ENCODE data around the gene LCE7A.

LCE7A gene

DNA sequence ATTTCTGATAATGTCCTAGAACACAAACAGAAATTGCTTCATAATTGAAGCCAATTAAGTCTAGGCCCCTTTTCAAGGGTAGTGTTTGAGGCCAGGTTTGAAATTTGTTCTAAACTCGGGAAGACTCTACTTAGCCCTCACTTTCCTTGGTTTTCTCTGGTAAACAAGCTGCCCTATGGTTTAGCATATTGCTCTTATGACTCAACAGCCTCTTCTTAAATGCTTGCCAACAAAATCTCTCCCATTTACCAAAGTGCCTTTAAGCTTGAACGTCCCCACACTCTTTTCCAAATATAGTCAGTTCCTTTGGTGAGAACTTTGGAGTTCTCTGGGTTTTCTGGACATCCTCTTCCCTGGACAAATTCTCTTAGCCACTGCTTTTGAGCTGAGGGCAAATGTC, 22.9 kb upstream of the LCE7A start:
- DNase-seq = no peak
- ChIA-PET CTCF (no interaction called here), POLR2A (no interaction called here)
- H3K4me1 ChIP-seq (ENCODE audit: control extremely low read depth in 1 of 4, control insufficient read depth in 4 of 4, insufficient read depth in 4 of 4, low read length in 3 of 4) = no peaks in the 10 kb centered on the region
- H3K36me3 ChIP-seq (ENCODE audit: control insufficient read depth in 4 of 4, insufficient read depth in 4 of 4, low read length in 3 of 4) = no peaks in the 10 kb centered on the region
- H3K27me3 ChIP-seq (replicated peaks in 2 of 5; ENCODE audit: control insufficient read depth in 4 of 5, insufficient read depth in 5 of 5, low read length in 4 of 5) = peaks cover 0 to 3% (median 2%) of the 10 kb centered on the region in 5 experiments
- H3K9me3 ChIP-seq (ENCODE audit: control extremely low read depth in 1 of 5, control insufficient read depth in 4 of 5, insufficient read depth in 2 of 5, low read depth in 1 of 5, low read length in 4 of 5) = no peaks in the 10 kb centered on the region
- 73% methylated on average over 2 of the region's 2 CpGs for WGBS (ENCODE audit: insufficient coverage)
- H3K27ac ChIP-seq (ENCODE audit: insufficient read depth in 1 of 2, low read depth in 1 of 2, low read length in 2 of 2, poor library complexity in 1 of 2, severe bottlenecking in 2 of 2) = no peak overlapping the region
- H3K4me3 ChIP-seq (ENCODE audit: control insufficient read depth in 1 of 7, extremely low read depth in 1 of 7, insufficient read depth in 4 of 7, low read depth in 2 of 7, low read length in 6 of 7) = no peak overlapping the region

DNA sequence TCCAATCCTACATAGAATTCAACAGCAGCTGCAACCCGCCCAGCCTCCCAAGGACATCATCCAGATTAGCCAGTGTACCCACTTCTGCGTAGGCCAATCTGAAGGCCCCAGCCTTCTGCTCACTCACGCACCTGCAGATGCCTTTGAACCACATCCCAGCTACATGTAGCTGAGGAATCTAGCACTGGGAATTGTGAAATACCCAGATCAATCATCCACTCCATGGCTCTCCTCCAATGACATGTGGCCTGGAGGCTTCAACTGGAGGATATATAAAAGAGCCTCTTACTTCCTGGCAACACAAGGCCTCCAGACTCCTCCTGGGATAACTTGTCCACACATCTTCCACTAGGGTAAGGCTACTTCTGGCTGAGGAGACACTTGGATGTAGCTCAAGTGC, 17.2 kb upstream of the LCE7A start, which contains the start of gene LCE6A:
LCE6A (plus strand) TSS at position 301 of the 400 bp plus-strand sequence. CDS start 665 bp downstream, outside the sequence.
- CTCF ChIA-PET = no interaction called here
- H3K27ac ChIP-seq (ENCODE audit: insufficient read depth in 1 of 2, low read depth in 1 of 2, low read length in 2 of 2, poor library complexity in 1 of 2, severe bottlenecking in 2 of 2) = no peak within 1 kb of the TSS
- POLR2A ChIA-PET = no interaction called here
- H3K27me3 ChIP-seq (replicated peaks in 2 of 5; ENCODE audit: control insufficient read depth in 4 of 5, insufficient read depth in 5 of 5, low read length in 4 of 5) = peaks cover 0 to 11% (median 2%) of the 10 kb centered on the region in 5 experiments
- H3K4me1 ChIP-seq (ENCODE audit: control extremely low read depth in 1 of 4, control insufficient read depth in 4 of 4, insufficient read depth in 4 of 4, low read length in 3 of 4) = no peaks in the 10 kb centered on the region
- H3K4me3 ChIP-seq (ENCODE audit: control insufficient read depth in 1 of 7, extremely low read depth in 1 of 7, insufficient read depth in 4 of 7, low read depth in 2 of 7, low read length in 6 of 7) = no peak within 1 kb of the TSS
- no peaks in the 10 kb centered on the region for H3K36me3 ChIP-seq (ENCODE audit: control insufficient read depth in 4 of 4, insufficient read depth in 4 of 4, low read length in 3 of 4)
- H3K9me3 ChIP-seq (ENCODE audit: control extremely low read depth in 1 of 5, control insufficient read depth in 4 of 5, insufficient read depth in 2 of 5, low read depth in 1 of 5, low read length in 4 of 5) = no peaks in the 10 kb centered on the region
- 95% methylated on average over 3 of the region's 3 CpGs for WGBS (ENCODE audit: insufficient coverage)
- no peak for DNase-seq

DNA sequence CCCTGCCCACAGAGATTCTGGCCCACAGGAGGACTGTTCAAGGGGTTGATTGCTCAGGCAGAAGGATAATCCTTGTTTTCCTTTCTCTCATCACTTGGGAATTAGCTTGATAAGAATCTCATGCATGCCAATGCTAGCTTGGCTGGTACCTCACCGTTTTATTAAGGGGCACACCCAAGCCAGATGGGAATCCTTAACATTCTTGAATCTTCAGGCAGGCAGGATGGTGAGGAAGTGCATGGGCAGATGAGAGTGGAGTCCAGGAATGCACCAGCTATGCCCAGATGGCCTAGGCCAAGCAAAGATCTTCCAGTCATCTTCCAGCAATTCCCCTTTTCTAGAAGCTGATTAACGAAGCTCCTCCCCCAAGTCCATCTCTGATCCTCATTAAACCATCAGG, 4.1 kb upstream of the LCE7A start:
- Histone ChIP-seq H3K27me3 (replicated peaks in 2 of 5; ENCODE audit: control insufficient read depth in 4 of 5, insufficient read depth in 5 of 5, low read length in 4 of 5) (no peaks in the 10 kb centered on the region), H3K27ac (ENCODE audit: insufficient read depth in 1 of 2, low read depth in 1 of 2, low read length in 2 of 2, poor library complexity in 1 of 2, severe bottlenecking in 2 of 2) (no peak overlapping the region), H3K4me1 (ENCODE audit: control extremely low read depth in 1 of 4, control insufficient read depth in 4 of 4, insufficient read depth in 4 of 4, low read length in 3 of 4) (no peaks in the 10 kb centered on the region), H3K36me3 (ENCODE audit: control insufficient read depth in 4 of 4, insufficient read depth in 4 of 4, low read length in 3 of 4) (no peaks in the 10 kb centered on the region), H3K9me3 (ENCODE audit: control extremely low read depth in 1 of 5, control insufficient read depth in 4 of 5, insufficient read depth in 2 of 5, low read depth in 1 of 5, low read length in 4 of 5) (no peaks in the 10 kb centered on the region), H3K4me3 (ENCODE audit: control insufficient read depth in 1 of 7, extremely low read depth in 1 of 7, insufficient read depth in 4 of 7, low read depth in 2 of 7, low read length in 6 of 7) (no peak overlapping the region)
- no peak for DNase-seq
- 68% methylated on average over 2 of the region's 2 CpGs for WGBS (ENCODE audit: insufficient coverage)
- ChIA-PET POLR2A (no interaction called here), CTCF (interaction anchor here (1.2 kb wide), 1 partner anchor 13 kb away, joined by 3 read pairs; no protein-coding TSS in a partner anchor)

DNA sequence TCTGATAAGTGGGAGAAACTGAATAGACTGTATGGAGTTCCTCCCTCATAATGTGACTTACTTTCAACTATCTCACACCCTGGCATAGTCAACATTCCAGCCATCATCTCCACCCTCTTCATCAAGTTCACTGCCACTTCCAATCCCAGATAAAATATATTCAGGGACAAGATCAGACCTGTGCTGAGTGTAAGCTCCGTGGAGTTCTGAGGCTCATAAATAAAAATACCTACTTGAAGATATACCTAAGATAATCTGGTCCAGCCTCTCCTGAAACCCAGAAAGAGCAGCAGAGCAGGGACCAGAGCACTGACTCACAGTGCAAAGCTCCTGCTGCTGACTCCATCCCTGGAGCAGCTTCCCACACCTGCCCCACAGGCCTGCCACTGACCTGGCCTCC, 1.7 kb upstream of the LCE7A start:
- POLR2A ChIA-PET = no interaction called here
- CTCF ChIA-PET = no interaction called here
- Histone ChIP-seq H3K4me1 (ENCODE audit: control extremely low read depth in 1 of 4, control insufficient read depth in 4 of 4, insufficient read depth in 4 of 4, low read length in 3 of 4) (no peaks in the 10 kb centered on the region), H3K9me3 (ENCODE audit: control extremely low read depth in 1 of 5, control insufficient read depth in 4 of 5, insufficient read depth in 2 of 5, low read depth in 1 of 5, low read length in 4 of 5) (no peaks in the 10 kb centered on the region), H3K36me3 (ENCODE audit: control insufficient read depth in 4 of 4, insufficient read depth in 4 of 4, low read length in 3 of 4) (no peaks in the 10 kb centered on the region), H3K27me3 (replicated peaks in 2 of 5; ENCODE audit: control insufficient read depth in 4 of 5, insufficient read depth in 5 of 5, low read length in 4 of 5) (peaks cover 0 to 6% (median under 1%) of the 10 kb centered on the region in 5 experiments), H3K4me3 (ENCODE audit: control insufficient read depth in 1 of 7, extremely low read depth in 1 of 7, insufficient read depth in 4 of 7, low read depth in 2 of 7, low read length in 6 of 7) (no peak overlapping the region), H3K27ac (ENCODE audit: insufficient read depth in 1 of 2, low read depth in 1 of 2, low read length in 2 of 2, poor library complexity in 1 of 2, severe bottlenecking in 2 of 2) (no peak overlapping the region)
- no CpG with 5 or more reads among the region's 1 CpG for WGBS (ENCODE audit: insufficient coverage)
- no peak for DNase-seq

DNA sequence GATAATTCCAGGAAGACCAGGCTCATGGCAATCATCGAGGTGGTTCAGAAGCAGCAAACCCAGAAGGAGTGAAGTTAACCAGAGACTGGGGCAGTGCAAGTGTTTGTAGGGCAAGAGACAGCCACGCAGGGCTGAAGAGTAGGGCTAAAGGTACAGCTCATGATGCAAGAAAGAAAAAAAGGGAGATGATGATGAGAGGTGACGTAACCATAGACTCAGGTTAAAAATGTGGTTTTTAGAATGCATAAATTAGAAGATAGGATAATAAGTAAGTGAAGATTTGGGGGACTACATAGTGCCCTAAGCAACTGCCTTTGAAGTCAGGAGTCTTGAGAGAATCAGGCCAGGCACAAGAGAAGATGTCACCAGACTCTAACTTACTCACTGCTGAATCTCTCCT, 333 bp downstream of the LCE7A start:
- Histone ChIP-seq H3K36me3 (ENCODE audit: control insufficient read depth in 4 of 4, insufficient read depth in 4 of 4, low read length in 3 of 4) (no peaks in the 10 kb centered on the region), H3K4me3 (ENCODE audit: control insufficient read depth in 1 of 7, extremely low read depth in 1 of 7, insufficient read depth in 4 of 7, low read depth in 2 of 7, low read length in 6 of 7) (no peak overlapping the region), H3K27me3 (replicated peaks in 2 of 5; ENCODE audit: control insufficient read depth in 4 of 5, insufficient read depth in 5 of 5, low read length in 4 of 5) (peaks cover 0 to 12% (median 4%) of the 10 kb centered on the region in 5 experiments), H3K9me3 (ENCODE audit: control extremely low read depth in 1 of 5, control insufficient read depth in 4 of 5, insufficient read depth in 2 of 5, low read depth in 1 of 5, low read length in 4 of 5) (no peaks in the 10 kb centered on the region), H3K27ac (ENCODE audit: insufficient read depth in 1 of 2, low read depth in 1 of 2, low read length in 2 of 2, poor library complexity in 1 of 2, severe bottlenecking in 2 of 2) (no peak overlapping the region), H3K4me1 (ENCODE audit: control extremely low read depth in 1 of 4, control insufficient read depth in 4 of 4, insufficient read depth in 4 of 4, low read length in 3 of 4) (no peaks in the 10 kb centered on the region)
- CTCF ChIA-PET = no interaction called here
- WGBS (ENCODE audit: insufficient coverage) = 92% methylated on average over 3 of the region's 3 CpGs
- DNase-seq = no peak
- POLR2A ChIA-PET = no interaction called here

DNA sequence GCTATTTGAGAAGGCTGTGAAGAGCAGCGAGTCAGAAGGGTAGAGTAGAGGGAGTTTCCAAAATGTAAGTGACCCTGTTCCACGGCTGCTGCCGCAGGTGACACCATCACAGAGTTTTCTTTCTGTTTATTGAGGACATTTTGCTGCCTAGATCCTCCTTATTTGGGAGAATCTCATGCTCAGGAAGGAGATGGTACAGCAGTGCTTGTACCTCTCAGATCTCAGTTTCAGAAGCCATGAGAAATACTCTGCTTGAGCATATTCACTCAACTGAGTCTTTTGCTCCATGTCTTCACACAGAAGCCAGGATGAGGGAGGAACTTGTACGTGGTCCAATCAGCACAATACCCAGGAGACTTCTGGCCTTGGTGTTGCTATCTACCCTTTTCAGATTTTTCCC, 1.6 kb downstream of the LCE7A start:
- Histone ChIP-seq H3K4me3 (ENCODE audit: control insufficient read depth in 1 of 7, extremely low read depth in 1 of 7, insufficient read depth in 4 of 7, low read depth in 2 of 7, low read length in 6 of 7) (no peak overlapping the region), H3K27ac (ENCODE audit: insufficient read depth in 1 of 2, low read depth in 1 of 2, low read length in 2 of 2, poor library complexity in 1 of 2, severe bottlenecking in 2 of 2) (no peak overlapping the region), H3K27me3 (replicated peaks in 2 of 5; ENCODE audit: control insufficient read depth in 4 of 5, insufficient read depth in 5 of 5, low read length in 4 of 5) (peaks cover 0 to 12% (median 4%) of the 10 kb centered on the region in 5 experiments), H3K4me1 (ENCODE audit: control extremely low read depth in 1 of 4, control insufficient read depth in 4 of 4, insufficient read depth in 4 of 4, low read length in 3 of 4) (no peaks in the 10 kb centered on the region), H3K36me3 (ENCODE audit: control insufficient read depth in 4 of 4, insufficient read depth in 4 of 4, low read length in 3 of 4) (no peaks in the 10 kb centered on the region), H3K9me3 (ENCODE audit: control extremely low read depth in 1 of 5, control insufficient read depth in 4 of 5, insufficient read depth in 2 of 5, low read depth in 1 of 5, low read length in 4 of 5) (no peaks in the 10 kb centered on the region)
- POLR2A ChIA-PET = no interaction called here
- no peak for DNase-seq
- CTCF ChIA-PET = no interaction called here
- WGBS (ENCODE audit: insufficient coverage) = 97% methylated on average over 4 of the region's 4 CpGs

DNA sequence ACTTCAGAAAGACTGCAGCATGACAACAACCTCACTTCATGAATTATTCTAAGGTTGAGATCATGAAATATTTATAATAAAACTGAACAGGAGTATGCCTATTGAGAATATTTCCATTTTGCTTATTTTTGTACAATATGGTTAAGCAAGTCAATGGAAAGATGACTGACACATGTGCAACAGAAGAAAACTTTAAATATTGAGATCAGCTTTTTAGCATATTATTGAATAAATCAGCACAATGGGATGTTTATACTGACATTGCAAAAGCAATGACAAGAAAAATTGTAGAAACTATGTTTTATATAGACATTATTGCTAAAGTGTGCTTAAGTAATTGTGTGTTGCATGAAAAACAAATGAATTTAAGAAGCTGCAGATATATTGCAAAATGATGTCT, 4.6 kb downstream of the LCE7A start:
- CTCF ChIA-PET = no interaction called here
- POLR2A ChIA-PET = no interaction called here
- Histone ChIP-seq H3K4me3 (ENCODE audit: control insufficient read depth in 1 of 7, extremely low read depth in 1 of 7, insufficient read depth in 4 of 7, low read depth in 2 of 7, low read length in 6 of 7) (no peak overlapping the region), H3K27ac (ENCODE audit: insufficient read depth in 1 of 2, low read depth in 1 of 2, low read length in 2 of 2, poor library complexity in 1 of 2, severe bottlenecking in 2 of 2) (no peak overlapping the region), H3K36me3 (ENCODE audit: control insufficient read depth in 4 of 4, insufficient read depth in 4 of 4, low read length in 3 of 4) (no peaks in the 10 kb centered on the region), H3K4me1 (ENCODE audit: control extremely low read depth in 1 of 4, control insufficient read depth in 4 of 4, insufficient read depth in 4 of 4, low read length in 3 of 4) (no peaks in the 10 kb centered on the region), H3K27me3 (replicated peaks in 2 of 5; ENCODE audit: control insufficient read depth in 4 of 5, insufficient read depth in 5 of 5, low read length in 4 of 5) (peaks cover 0 to 12% (median 4%) of the 10 kb centered on the region in 5 experiments), H3K9me3 (ENCODE audit: control extremely low read depth in 1 of 5, control insufficient read depth in 4 of 5, insufficient read depth in 2 of 5, low read depth in 1 of 5, low read length in 4 of 5) (no peaks in the 10 kb centered on the region)
- DNase-seq = no peak
